ENCODE measurements around the gene FRMPD4.
A peak's percentile ranks its signal among the peaks of the same experiment; 100 is the strongest.

The FRMPD4 gene

GRCh38 chrX:12570859-12571501, 432.7 kb downstream of the FRMPD4 start:
- peaks cover 7% of the 10 kb centered on the region; the same call in 1 of the 2 replicates for H3F3A ChIP-seq (ENCODE audit: insufficient read depth, low read length)
- H3K27ac ChIP-seq (ENCODE audit: low read length): peak overlapping the region; percentile 72
- peaks cover 23% of the 10 kb centered on the region for H3K4me1 ChIP-seq (ENCODE audit: low read length)
- H3K79me2 ChIP-seq (ENCODE audit: low read length): no peaks in the 10 kb centered on the region
- H2AFZ ChIP-seq (ENCODE audit: low read length): no peak overlapping the region
- H3K4me2 ChIP-seq (ENCODE audit: low read depth, low read length): peak overlapping the region; percentile 54
- H3K4me3 ChIP-seq (ENCODE audit: low read length): no peak overlapping the region
- H3K9ac ChIP-seq (ENCODE audit: low read length): peak overlapping the region; percentile 30; the same call in 1 of the 2 replicates
- peak; percentile 18 for DNase-seq
- no peaks in the 10 kb centered on the region for H3K9me3 ChIP-seq (replicated peaks; ENCODE audit: insufficient read depth, low read length)
- no peaks in the 10 kb centered on the region for H3K9me2 ChIP-seq (replicated peaks; ENCODE audit: insufficient read depth, low read length)
- no peaks in the 10 kb centered on the region for H4K20me1 ChIP-seq (ENCODE audit: insufficient read depth, low read length)
- no peak for TF ChIP-seq EZH2phosphoT487 (IDR thresholded peaks at IDR 0.05; ENCODE audit: low read length)
- no peak for TF ChIP-seq CTCF (IDR thresholded peaks at IDR 0.05; ENCODE audit: low read length)
- no peak for TF ChIP-seq EZH2 (optimal IDR thresholded peaks at IDR 0.05; ENCODE audit: low read depth, low read length)
- H3K36me3 ChIP-seq (replicated peaks; ENCODE audit: insufficient read depth, low read length): no peaks in the 10 kb centered on the region
- H3K27me3 ChIP-seq (replicated peaks; ENCODE audit: insufficient read depth, low read length): no peaks in the 10 kb centered on the region

GRCh38 chrX:12579311-12579710, 441.0 kb downstream of the FRMPD4 start:
- TF ChIP-seq EZH2phosphoT487 (IDR thresholded peaks at IDR 0.05; ENCODE audit: low read length) (no peak), CTCF (IDR thresholded peaks at IDR 0.05; ENCODE audit: low read length) (no peak), EZH2 (optimal IDR thresholded peaks at IDR 0.05; ENCODE audit: low read depth, low read length) (no peak)
- Histone ChIP-seq H3K9me3 (replicated peaks; ENCODE audit: insufficient read depth, low read length) (no peaks in the 10 kb centered on the region), H3K36me3 (replicated peaks; ENCODE audit: insufficient read depth, low read length) (no peaks in the 10 kb centered on the region), H3K9ac (ENCODE audit: low read length) (no peak overlapping the region), H3K4me3 (ENCODE audit: low read length) (no peak overlapping the region), H2AFZ (ENCODE audit: low read length) (no peak overlapping the region), H3K27ac (ENCODE audit: low read length) (no peak overlapping the region), H4K20me1 (ENCODE audit: insufficient read depth, low read length) (no peaks in the 10 kb centered on the region), H3K4me1 (ENCODE audit: low read length) (no peaks in the 10 kb centered on the region), H3K79me2 (ENCODE audit: low read length) (no peaks in the 10 kb centered on the region), H3K27me3 (replicated peaks; ENCODE audit: insufficient read depth, low read length) (no peaks in the 10 kb centered on the region), H3K4me2 (ENCODE audit: low read depth, low read length) (no peak overlapping the region), H3F3A (ENCODE audit: insufficient read depth, low read length) (no peaks in the 10 kb centered on the region), H3K9me2 (replicated peaks; ENCODE audit: insufficient read depth, low read length) (no peaks in the 10 kb centered on the region)
- DNase-seq: no peak

DNA sequence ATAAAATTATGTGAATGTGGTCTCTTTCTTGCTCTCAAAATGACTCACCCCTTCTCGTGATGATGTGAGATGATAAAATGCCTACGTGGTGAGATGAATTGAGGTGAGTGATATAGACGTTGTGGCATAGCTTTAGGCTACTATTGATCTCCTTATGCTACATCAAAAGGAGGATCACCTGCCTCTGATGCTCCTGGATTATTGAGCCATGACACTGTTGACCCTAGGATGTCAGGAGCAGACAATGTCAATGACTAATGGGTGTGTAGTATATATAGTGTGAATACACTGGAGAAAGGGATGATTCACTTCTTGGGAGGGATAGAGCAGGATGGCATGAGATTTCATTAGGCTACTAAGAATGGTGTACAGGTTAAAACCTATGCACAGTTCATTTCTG, 442.3 kb downstream of the FRMPD4 start:
- TF ChIP-seq CTCF (IDR thresholded peaks at IDR 0.05; ENCODE audit: low read length) (no peak), EZH2 (optimal IDR thresholded peaks at IDR 0.05; ENCODE audit: low read depth, low read length) (no peak), EZH2phosphoT487 (IDR thresholded peaks at IDR 0.05; ENCODE audit: low read length) (no peak)
- no peak overlapping the region for H2AFZ ChIP-seq (ENCODE audit: low read length)
- no peaks in the 10 kb centered on the region for H3K9me2 ChIP-seq (replicated peaks; ENCODE audit: insufficient read depth, low read length)
- H3K4me1 ChIP-seq (ENCODE audit: low read length): no peaks in the 10 kb centered on the region
- H3K9me3 ChIP-seq (replicated peaks; ENCODE audit: insufficient read depth, low read length): no peaks in the 10 kb centered on the region
- H3K27me3 ChIP-seq (replicated peaks; ENCODE audit: insufficient read depth, low read length): no peaks in the 10 kb centered on the region
- H3K9ac ChIP-seq (ENCODE audit: low read length): no peak overlapping the region
- H4K20me1 ChIP-seq (ENCODE audit: insufficient read depth, low read length): no peaks in the 10 kb centered on the region
- no peak overlapping the region for H3K4me3 ChIP-seq (ENCODE audit: low read length)
- H3K4me2 ChIP-seq (ENCODE audit: low read depth, low read length): no peak overlapping the region
- no peaks in the 10 kb centered on the region for H3K79me2 ChIP-seq (ENCODE audit: low read length)
- H3K27ac ChIP-seq (ENCODE audit: low read length): no peak overlapping the region
- H3K36me3 ChIP-seq (replicated peaks; ENCODE audit: insufficient read depth, low read length): no peaks in the 10 kb centered on the region
- no peaks in the 10 kb centered on the region for H3F3A ChIP-seq (ENCODE audit: insufficient read depth, low read length)
- DNase-seq: no peak
